Limb (tissue), 2 donors: ENCODE results near the gene HPS1.

Source experiments
- DNase-seq, 2 donors: peaks; one replicate each; pipeline ENCODE4 v3.0.0-alpha.2; 2016; ENCODE audit errors: extremely low spot score in 2 of 2

Gene HPS1

DNA sequence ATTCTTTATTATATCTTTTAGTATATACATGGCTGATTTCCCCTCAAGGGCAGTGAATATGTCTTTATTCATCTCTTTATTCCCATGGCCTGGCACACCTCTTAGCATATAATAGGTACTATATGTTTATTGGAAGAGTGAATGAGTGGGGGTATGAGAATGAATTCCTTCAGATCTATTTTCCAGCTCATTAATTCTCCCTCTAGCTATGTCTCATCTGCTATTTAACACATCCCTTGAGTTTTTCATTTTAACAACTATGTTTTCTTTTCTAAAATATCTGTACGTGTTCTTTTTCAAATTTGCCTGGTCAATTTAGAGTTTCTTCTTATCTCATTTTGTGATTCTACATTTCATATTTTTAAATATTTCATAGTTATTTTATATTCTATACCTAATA, 14.4 kb downstream of the HPS1 start:
- no peak for DNase-seq

DNA sequence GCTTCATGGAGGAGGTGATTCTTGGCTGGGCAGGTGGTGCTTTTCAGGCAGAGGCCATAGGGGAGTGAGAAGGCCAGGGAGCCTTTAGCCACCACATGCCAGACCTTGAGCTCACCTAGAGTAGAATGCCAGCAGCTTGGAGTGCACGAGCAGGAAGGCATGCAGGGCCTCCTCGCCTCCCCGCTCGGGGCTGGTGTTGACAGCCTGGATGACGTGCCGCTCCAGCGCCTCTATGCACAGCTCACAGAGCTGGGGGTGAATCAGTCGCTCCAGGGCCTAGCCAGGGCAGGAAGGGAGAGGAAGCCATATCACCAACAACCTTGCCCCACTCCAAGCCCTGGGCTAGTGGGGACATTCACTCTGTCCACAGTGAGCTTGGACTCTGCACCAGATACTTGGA, 15.7 kb downstream of the HPS1 start:
- DNase-seq = no peak

- DNase-seq = no peak
These were observed 16.3 kb downstream of the HPS1 start for GRCh38 chr10:98430427-98430826.

DNA sequence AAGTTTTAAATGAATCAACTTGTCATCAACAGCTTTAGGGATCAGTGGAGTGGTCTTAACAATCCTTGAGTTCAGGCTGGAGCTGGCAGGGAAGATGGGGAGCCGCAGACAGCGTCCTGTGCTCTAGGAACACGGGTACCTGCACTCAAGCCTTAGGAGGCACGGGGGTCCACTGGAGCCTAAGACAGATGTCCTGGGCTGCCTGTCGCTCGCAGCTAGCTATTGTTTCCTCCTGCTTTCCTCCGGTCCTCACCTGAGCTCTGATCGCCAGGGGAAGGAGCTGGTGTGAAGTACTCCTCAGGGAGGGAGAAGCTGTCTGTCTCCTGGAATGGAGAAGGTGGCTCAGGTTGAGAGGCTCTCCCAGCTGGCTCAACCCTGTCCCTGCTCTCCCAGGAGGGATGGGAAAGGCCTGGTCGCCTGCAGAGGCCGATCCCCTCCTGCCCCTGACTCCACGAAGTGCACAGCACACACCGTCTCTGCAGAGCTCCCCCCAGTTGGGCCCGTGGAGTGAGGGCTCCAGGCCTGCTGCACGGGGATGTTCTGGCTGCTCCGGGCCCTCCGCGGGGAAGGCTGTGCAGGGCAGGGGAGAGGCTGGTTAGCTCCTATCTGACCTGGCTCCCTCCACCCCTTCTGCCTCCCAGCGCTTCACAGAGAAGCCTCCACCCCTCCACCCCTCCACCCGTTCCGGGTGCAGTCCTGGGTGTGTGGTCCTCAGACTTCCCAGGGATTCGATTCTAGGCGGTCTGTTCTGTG, 17.2 kb downstream of the HPS1 start:
- DNase-seq = no peak

DNA sequence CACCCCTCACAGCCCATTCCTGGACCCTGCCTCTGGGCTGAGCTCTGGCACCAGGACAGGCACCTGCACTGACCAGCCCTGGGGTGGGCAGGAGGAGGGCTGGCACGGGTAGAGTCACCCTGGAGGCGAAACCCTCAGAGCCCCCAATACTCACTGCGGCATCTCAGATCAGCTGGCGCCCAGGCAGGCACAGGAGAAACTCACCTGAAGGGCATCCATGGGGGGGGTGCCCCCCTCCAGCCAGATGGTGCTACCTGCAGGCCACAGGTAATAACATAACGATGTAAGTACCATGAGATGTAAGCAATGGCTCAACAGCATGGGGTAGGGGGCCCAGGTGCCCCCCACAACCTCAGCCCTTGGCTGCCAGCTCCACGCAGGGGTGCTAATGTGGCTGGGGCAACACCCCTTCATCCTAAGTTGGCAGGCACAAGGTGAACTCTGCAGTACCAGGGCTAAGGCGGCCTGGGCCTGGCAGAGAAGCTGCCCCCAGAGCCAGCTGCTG, 19.7 kb downstream of the HPS1 start:
- DNase-seq = no peak

DNA sequence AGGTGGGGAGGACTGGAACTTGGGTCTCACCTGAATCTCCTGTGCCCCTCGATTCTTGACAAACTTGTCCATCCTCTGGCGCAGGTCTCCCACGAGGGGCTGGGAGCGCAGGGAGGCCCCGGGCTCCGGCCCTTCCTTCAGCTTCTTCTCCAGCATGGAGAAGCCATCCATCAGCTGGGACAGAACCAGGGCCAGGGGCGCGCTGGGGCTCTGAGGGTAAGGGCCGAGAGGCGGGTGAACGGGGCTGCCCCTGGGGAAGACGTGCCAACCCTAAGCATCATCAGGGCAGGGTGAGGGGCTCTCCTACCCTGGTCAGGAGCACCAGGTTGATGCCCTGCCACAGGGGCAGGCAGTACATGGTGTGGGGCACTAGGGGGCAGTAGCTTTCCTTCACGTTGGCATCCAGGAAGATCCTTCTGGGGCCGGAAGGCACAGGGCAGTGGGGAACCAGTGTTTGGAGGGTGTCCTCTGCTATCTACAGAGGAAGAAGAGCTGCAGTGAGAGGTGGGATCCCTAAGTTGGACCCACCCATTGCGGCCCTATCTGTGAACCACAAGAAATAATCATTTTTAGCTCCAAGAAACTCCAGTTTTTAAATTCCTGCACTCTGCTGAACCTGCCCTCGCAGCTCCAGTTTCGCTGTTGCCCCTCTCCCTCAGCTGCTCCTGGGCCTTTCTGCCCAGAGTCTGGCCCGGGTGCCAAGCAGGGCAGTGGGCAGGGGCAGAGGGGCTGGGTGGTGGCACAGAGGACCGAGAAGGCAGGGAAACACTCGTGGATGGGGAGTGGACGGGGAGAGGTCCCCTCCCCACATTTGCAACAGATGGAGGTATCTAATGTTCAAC, 21.0 kb downstream of the HPS1 start:
- DNase-seq = peak in 1 of 2 donors; percentile 36

- no peak for DNase-seq
These were observed 22.2 kb downstream of the HPS1 start for GRCh38 chr10:98424295-98425254.

DNA sequence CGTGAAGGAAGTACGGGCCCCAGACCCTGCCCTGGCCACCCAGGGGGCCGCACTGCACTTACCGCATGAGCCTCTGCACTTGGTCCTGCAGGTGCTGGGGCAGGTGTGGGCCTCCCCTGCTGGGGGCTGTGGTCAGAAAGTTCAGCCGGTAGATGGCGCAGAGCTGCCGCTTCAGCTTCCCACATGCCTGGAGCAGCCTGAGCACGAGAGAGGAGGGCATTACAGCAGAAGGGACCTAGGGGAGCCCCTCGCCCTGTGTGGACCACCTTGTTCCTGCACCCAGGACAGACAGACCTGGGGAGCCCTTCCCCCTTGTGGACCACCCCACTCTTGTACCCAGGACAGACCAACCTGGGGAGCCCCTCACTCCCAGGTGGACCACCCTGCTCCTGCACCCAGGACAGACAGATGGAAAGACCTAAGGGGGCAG, 23.0 kb downstream of the HPS1 start:
- DNase-seq = no peak

GRCh38 chr10:98422182-98422581, 24.6 kb downstream of the HPS1 start:
- DNase-seq = no peak

DNA sequence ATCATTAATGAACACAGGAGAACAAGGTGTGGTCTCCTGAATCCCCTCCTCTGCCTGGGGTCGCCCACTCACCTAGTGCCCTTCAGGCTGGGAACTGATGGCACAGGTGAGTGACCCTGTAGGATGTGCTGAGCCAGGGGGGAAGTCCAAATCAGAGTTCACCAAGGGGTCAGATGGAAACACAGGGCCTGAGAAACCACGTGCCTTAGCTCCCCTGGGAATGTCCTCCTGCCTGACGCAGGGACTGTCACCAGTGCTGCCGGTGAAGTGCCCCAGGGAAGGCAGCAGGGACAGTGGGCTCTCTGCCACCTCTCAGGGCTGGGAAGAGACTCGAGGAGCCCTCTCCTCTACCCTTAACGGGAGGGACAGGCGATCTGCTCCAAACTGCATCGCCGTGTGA, 25.9 kb downstream of the HPS1 start:
- DNase-seq = no peak

- DNase-seq = no peak
These were observed 27.1 kb downstream of the HPS1 start for GRCh38 chr10:98419469-98420261.

- no peak for DNase-seq
These were observed 27.9 kb downstream of the HPS1 start for GRCh38 chr10:98418665-98419468.

- DNase-seq = no peak
These were observed 28.6 kb downstream of the HPS1 start for GRCh38 chr10:98417973-98418664.

GRCh38 chr10:98417481-98417959, 29.2 kb downstream of the HPS1 start:
- no peak for DNase-seq

GRCh38 chr10:98416606-98417388, 29.9 kb downstream of the HPS1 start:
- DNase-seq = no peak

DNA sequence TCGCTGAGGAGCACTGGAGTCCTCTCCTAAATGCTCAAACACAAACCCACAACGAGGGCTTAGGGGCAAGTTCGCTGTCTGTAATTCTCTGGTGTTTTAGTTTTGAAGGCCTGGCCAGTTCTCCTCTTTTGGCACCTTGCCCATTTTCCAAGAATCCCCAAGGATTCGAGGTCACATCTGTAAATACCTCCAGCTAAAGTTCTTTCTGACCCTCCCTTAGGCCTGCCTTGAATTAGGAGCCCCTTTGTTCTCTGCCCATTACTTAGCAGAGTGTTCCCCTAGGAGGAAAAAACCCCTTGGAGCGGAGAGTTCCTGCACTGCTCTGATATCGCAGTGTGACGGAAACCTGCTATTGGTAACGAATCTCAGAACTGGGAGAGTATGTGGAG, 31.0 kb downstream of the HPS1 start:
- DNase-seq = no peak

- peak; percentile 87 to 91 for DNase-seq
These were observed 31.6 kb downstream of the HPS1 start, which contains the start of gene PYROXD2 for GRCh38 chr10:98414932-98415730. PYROXD2 (minus strand) TSS chr10:98415182; CDS start chr10:98415135, 47 bp downstream.
